Stomach smooth muscle (tissue), 2 donors: ENCODE measurements around the gene SLC25A34.

Experiments
- H3K27ac ChIP-seq: one replicate; pipeline ENCODE4 v1.7.0; 2013; ENCODE audit warnings: mild to moderate bottlenecking, low read length, inconsistent platforms
- H3K27me3 ChIP-seq, 2 donors: one replicate each; pipeline ENCODE4 v1.7.0; 2013; ENCODE audit warnings: low read length in 2 of 2; ENCODE audit not compliant: insufficient read depth in 2 of 2, control insufficient read depth in 1 of 2
- H3K36me3 ChIP-seq, 2 donors: one replicate each; pipeline ENCODE4 v1.7.0; 2013; ENCODE audit warnings: low read length in 2 of 2; ENCODE audit not compliant: control insufficient read depth in 2 of 2, insufficient read depth in 2 of 2
- H3K4me1 ChIP-seq: one replicate; pipeline ENCODE4 v1.7.0; 2013; ENCODE audit warnings: low read length; ENCODE audit not compliant: control insufficient read depth, insufficient read depth
- H3K4me3 ChIP-seq, 2 donors: one replicate each; pipeline ENCODE4 v1.7.0; 2013; ENCODE audit warnings: low read length in 2 of 2
- H3K9ac ChIP-seq, 2 donors: one replicate each; pipeline ENCODE4 v1.7.0; 2013; ENCODE audit warnings: low read length in 2 of 2, mild to moderate bottlenecking in 1 of 2
- H3K9me3 ChIP-seq, 2 donors: one replicate each; pipeline ENCODE4 v1.7.0; 2013; ENCODE audit warnings: low read length in 2 of 2; ENCODE audit not compliant: control insufficient read depth in 2 of 2
- donor health status: healthy.
- donor health status: Pancreatic carcinoma.

The SLC25A34 gene

DNA sequence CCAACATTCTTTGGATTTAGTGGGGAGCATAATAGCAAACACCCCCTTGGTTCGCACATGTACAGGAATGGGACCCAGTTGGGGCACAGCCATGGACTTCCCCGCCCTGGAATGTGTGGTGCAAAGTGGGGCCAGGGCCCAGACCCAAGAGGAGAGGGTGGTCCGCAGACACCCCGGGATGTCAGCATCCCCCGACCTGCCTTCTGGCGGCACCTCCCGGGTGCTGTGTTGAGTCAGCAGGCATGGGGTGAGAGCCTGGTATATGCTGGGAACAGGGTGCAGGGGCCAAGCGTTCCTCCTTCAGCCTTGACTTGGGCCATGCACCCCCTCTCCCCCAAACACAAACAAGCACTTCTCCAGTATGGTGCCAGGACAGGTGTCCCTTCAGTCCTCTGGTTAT, 49.6 kb downstream of the SLC25A34 start:
- H3K9ac ChIP-seq, result no peak overlapping the region
- H3K27me3 ChIP-seq, result no peaks in the 10 kb centered on the region
- H3K36me3 ChIP-seq, result peaks cover 1 to 9% of the 10 kb centered on the region in 2 donors
- no peak overlapping the region for H3K4me3 ChIP-seq
- H3K4me1 ChIP-seq, result peaks cover 5% of the 10 kb centered on the region
- H3K27ac ChIP-seq, result no peak overlapping the region
- H3K9me3 ChIP-seq, result no peaks in the 10 kb centered on the region

DNA sequence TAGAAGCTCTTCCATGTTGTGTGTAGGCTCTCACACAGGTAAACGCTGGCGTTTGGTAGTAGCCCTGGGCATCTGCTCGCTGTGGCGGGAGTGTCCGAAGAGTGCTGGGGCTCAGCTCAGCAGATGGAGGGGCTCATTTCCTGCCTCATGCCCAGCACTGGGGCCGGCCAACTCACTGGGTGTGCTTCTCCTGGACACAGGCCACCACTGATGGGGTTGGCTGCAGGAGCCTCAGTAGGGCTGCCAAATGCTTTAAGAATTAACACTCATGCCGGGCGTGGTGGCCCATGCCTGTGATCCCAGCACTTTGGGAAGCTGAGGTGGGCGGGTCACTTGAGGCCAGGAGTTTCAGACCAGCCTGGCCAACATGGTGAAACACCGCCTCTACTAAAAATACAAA, 50.5 kb downstream of the SLC25A34 start:
- Histone ChIP-seq H3K9ac (no peak overlapping the region), H3K4me3 (no peak overlapping the region), H3K36me3 (peaks cover 0 to 7% of the 10 kb centered on the region in 2 donors), H3K27ac (no peak overlapping the region), H3K9me3 (no peaks in the 10 kb centered on the region), H3K27me3 (no peaks in the 10 kb centered on the region), H3K4me1 (peaks cover 5% of the 10 kb centered on the region)

DNA sequence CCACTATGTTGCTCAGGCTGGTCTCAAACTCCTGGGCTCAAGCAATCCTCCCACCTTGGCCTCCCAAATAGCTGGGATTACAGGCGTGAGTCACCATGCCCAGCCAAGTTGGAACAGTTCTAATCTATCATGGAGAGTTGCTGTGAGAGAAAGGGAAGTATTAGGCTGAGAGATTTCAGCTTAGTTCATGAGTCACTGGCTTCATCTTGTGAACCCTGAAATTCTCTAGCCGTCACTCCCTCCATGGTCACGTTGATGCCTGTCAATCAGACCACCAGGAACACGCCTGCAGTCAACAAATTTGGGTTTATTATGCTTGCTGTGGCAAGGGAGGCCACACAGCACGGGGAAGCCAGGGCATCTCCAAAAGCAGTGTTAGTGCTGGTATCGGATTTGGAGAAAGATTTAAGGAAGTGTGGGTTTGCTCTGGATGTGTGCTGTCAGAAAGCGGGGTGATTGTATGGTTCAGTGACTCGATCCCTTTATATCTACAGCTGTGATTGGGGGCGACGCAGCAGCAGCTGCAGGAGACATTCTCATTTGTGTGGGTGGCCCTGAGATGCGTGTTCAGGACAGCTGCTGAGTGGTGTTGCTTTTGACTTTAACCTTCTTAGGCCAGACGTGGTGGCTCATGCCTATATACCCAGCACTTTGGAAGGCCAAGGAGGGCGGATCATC, 52.7 kb downstream of the SLC25A34 start:
- Histone ChIP-seq H3K36me3 (peaks cover 0 to 2% of the 10 kb centered on the region in 2 donors), H3K9ac (no peak overlapping the region), H3K4me1 (peaks cover 9% of the 10 kb centered on the region), H3K4me3 (no peak overlapping the region), H3K9me3 (no peaks in the 10 kb centered on the region), H3K27ac (no peak overlapping the region), H3K27me3 (no peaks in the 10 kb centered on the region)
